Cardiac muscle cell (in vitro differentiated cells and primary cell): ENCODE data around the gene HASPIN. TPM values are rescaled to one million over a fixed set of nuclear protein-coding genes. Genes with fewer than 3 reads are reported as not detected.

Experiments
- DNase-seq, 2 donors: peaks; one replicate each; pipeline versions ENCODE4 v3.0.0 to v3.0.0-alpha.2; 2010 to 2017; ENCODE audit warnings: low read depth in 1 of 2, low spot score in 1 of 2
- H3K27ac ChIP-seq: fragments of 200-600 bp; sonication (generic); 2 replicates; pipeline ENCODE4 v1.5.1; 2016
- H3K27me3 ChIP-seq: fragments of 200-600 bp; sonication (generic); 2 replicates; pipeline ENCODE4 v1.6.0; 2016; ENCODE audit warnings: control low read depth
- H3K36me3 ChIP-seq: fragments of 200-600 bp; sonication (generic); 2 replicates; pipeline ENCODE4 v1.5.1; 2016; ENCODE audit warnings: control low read depth
- H3K4me1 ChIP-seq: fragments of 200-600 bp; sonication (generic); 2 replicates; pipeline ENCODE4 v1.8.1; 2017; ENCODE audit warnings: low read depth, mild to moderate bottlenecking, mixed run types
- H3K4me3 ChIP-seq: fragments of 200-600 bp; sonication (generic); 2 replicates; pipeline ENCODE4 v1.5.1; 2016; ENCODE audit warnings: mild to moderate bottlenecking
- H3K9me3 ChIP-seq: fragments of 200-600 bp; sonication (generic); 2 replicates; pipeline ENCODE4 v1.5.1; 2017; ENCODE audit warnings: low read depth, mild to moderate bottlenecking, control low read depth
- CTCF ChIP-seq: IDR thresholded peaks from 2 replicates; pipeline ENCODE4 v1.5.1; 2012; ENCODE audit warnings: low read depth, mild to moderate bottlenecking, low read length
- polyA plus RNA-seq: library from polyadenylated mRNA; unstranded; fragments of >200 nt; fragmentation: Nextera tagmentation; extraction: Ambion mirVana; gene quantifications from 2 replicates; pipeline ENCODE4 v1.2.1, GENCODE V29; 2016
- total RNA-seq: library from RNA; depleted of rRNA; stranded (reverse); fragments of >200 nt; gene quantifications from 2 replicates; pipeline ENCODE4 v1.2.3, GENCODE V29; 2016

Gene HASPIN
- total and polyA plus RNA-seq, 2 experiments from 2014 or later = 0.87 to 10.8 TPM

- DNase-seq = no peak
These were observed 31.4 kb upstream of the HASPIN start for GRCh38 chr17:3692346-3692745.

GRCh38 chr17:3693141-3693540 is 30.6 kb upstream of the HASPIN start:
- Histone ChIP-seq H3K27me3 (peaks cover 45% of the 10 kb centered on the region), H3K27ac (no peak overlapping the region), H3K4me1 (peaks cover 8% of the 10 kb centered on the region), H3K36me3 (no peaks in the 10 kb centered on the region), H3K9me3 (no peaks in the 10 kb centered on the region), H3K4me3 (no peak overlapping the region)
- DNase-seq = no peak
- TF ChIP-seq CTCF = no peak

More at GRCh38 chr17:3692346-3692745, 31.4 kb upstream of the HASPIN start:
- no peaks in the 10 kb centered on the region for H3K9me3 ChIP-seq
- H3K36me3 ChIP-seq = no peaks in the 10 kb centered on the region
- peaks cover 37% of the 10 kb centered on the region for H3K27me3 ChIP-seq
- H3K4me3 ChIP-seq = no peak overlapping the region
- no peak for TF ChIP-seq CTCF
- H3K27ac ChIP-seq = no peak overlapping the region
- peaks cover 8% of the 10 kb centered on the region for H3K4me1 ChIP-seq

- Histone ChIP-seq H3K36me3 (no peaks in the 10 kb centered on the region), H3K27me3 (peaks cover 51% of the 10 kb centered on the region), H3K4me1 (peaks cover 8% of the 10 kb centered on the region), H3K27ac (no peak overlapping the region), H3K9me3 (no peaks in the 10 kb centered on the region), H3K4me3 (no peak overlapping the region)
- no peak for TF ChIP-seq CTCF
- no peak for DNase-seq
These were observed 29.9 kb upstream of the HASPIN start for GRCh38 chr17:3693829-3694231.

- peaks cover 8% of the 10 kb centered on the region for H3K4me1 ChIP-seq
- no peak for DNase-seq
These were observed 28.5 kb upstream of the HASPIN start for GRCh38 chr17:3695129-3695722.

GRCh38 chr17:3695723-3696411 is 27.8 kb upstream of the HASPIN start, which contains the start of gene P2RX5:
TSS of gene P2RX5 (minus strand) at chr17:3696155. CDS start at chr17:3696005, 150 bp downstream.
- Histone ChIP-seq H3K9me3 (no peaks in the 10 kb centered on the region), H3K4me3 (peak within 1 kb of the TSS; percentile 31), H3K36me3 (no peaks in the 10 kb centered on the region), H3K4me1 (peaks cover 8% of the 10 kb centered on the region), H3K27me3 (peaks cover 51% of the 10 kb centered on the region), H3K27ac (no peak within 1 kb of the TSS)
- TF ChIP-seq CTCF = no peak
- DNase-seq = peak; percentile 13 to 61

More at GRCh38 chr17:3695129-3695722, 28.5 kb upstream of the HASPIN start:
- Histone ChIP-seq H3K27ac (no peak overlapping the region), H3K9me3 (no peaks in the 10 kb centered on the region), H3K36me3 (no peaks in the 10 kb centered on the region), H3K27me3 (peaks cover 51% of the 10 kb centered on the region), H3K4me3 (peak overlapping the region; percentile 31)
- TF ChIP-seq CTCF = no peak
